ENCODE results near the gene APOOL.

GRCh38 chrX:85020216-85020615, 16.5 kb downstream of the APOOL start:
- TF ChIP-seq CTCF (conservative IDR thresholded peaks at IDR 0.05): no peak
- TF ChIP-seq EZH2 (IDR thresholded peaks at IDR 0.05; ENCODE audit: low read depth): no peak
